Peyer's patch (tissue), 4 donors: Measurements from ENCODE around the gene KDM6A.
"Not testable (repeated sequence)": the region's sequence is repeated elsewhere in the genome, so short reads cannot be mapped to it uniquely, and the experiment has no call there.

Source experiments
- POLR2A ChIP-seq, 2 donors: fragments of 450-650 bp; IDR thresholded peaks; one replicate each; pipeline ENCODE4 v1.5.1; 2017; ENCODE audit warnings: antibody characterized with exemption in 2 of 2, mild to moderate bottlenecking in 2 of 2, moderate library complexity in 2 of 2
- TF ChIP-seq, protein P1 (sequence below), 6 experiments: fragments of 450-650 bp in 4 of 6; fragments of 200-600 bp in 2 of 6; sonication (generic) in 1 of 6; IDR thresholded peaks; one replicate each; pipeline ENCODE4 v1.5.1; 2017 to 2019; ENCODE audit warnings: antibody characterized with exemption in 6 of 6, mild to moderate bottlenecking in 3 of 6, moderate library complexity in 1 of 6

DNA sequence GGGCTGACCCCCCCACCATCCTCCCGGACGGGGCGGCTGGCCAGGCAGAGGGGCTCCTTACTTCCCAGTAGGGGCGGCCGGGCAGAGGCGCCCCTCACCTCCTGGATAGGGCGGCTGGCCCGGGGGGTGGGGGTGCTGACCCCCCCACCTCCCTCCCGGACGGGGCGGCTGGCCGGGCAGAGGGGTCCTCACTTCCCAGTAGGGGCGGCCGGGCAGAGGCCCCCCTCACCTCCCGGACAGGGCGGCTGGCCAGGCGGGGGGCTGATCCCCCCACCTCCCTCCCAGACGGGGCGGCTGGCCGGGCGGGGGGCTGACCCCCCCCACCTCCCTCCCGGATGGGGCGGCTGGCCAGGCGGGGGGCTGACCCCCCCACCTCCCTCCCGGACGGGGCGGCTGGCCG is 167.1 kb downstream of the KDM6A start:
- TF ChIP-seq, protein P1, sequence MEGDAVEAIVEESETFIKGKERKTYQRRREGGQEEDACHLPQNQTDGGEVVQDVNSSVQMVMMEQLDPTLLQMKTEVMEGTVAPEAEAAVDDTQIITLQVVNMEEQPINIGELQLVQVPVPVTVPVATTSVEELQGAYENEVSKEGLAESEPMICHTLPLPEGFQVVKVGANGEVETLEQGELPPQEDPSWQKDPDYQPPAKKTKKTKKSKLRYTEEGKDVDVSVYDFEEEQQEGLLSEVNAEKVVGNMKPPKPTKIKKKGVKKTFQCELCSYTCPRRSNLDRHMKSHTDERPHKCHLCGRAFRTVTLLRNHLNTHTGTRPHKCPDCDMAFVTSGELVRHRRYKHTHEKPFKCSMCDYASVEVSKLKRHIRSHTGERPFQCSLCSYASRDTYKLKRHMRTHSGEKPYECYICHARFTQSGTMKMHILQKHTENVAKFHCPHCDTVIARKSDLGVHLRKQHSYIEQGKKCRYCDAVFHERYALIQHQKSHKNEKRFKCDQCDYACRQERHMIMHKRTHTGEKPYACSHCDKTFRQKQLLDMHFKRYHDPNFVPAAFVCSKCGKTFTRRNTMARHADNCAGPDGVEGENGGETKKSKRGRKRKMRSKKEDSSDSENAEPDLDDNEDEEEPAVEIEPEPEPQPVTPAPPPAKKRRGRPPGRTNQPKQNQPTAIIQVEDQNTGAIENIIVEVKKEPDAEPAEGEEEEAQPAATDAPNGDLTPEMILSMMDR (IDR thresholded peaks at IDR 0.05), result not testable (repeated sequence)
- not testable (repeated sequence) for TF ChIP-seq POLR2A (IDR thresholded peaks at IDR 0.05)
